Vagina (tissue), 2 donors: ENCODE results near the gene RAF1.

Experiments
- POLR2A ChIP-seq, 2 donors: fragments of 450-650 bp; IDR thresholded peaks; one replicate each; pipeline ENCODE4 v1.6.1; 2017; ENCODE audit warnings: antibody characterized with exemption in 2 of 2, mild to moderate bottlenecking in 2 of 2, moderate library complexity in 2 of 2
- POLR2AphosphoS5 ChIP-seq, 2 donors: sonication (generic); formaldehyde crosslinking; IDR thresholded peaks; one replicate each; pipeline ENCODE4 v1.9.0; 2017; ENCODE audit warnings: antibody characterized with exemption in 2 of 2, mild to moderate bottlenecking in 2 of 2, low read depth in 1 of 2; ENCODE audit not compliant: insufficient read depth in 1 of 2

DNA sequence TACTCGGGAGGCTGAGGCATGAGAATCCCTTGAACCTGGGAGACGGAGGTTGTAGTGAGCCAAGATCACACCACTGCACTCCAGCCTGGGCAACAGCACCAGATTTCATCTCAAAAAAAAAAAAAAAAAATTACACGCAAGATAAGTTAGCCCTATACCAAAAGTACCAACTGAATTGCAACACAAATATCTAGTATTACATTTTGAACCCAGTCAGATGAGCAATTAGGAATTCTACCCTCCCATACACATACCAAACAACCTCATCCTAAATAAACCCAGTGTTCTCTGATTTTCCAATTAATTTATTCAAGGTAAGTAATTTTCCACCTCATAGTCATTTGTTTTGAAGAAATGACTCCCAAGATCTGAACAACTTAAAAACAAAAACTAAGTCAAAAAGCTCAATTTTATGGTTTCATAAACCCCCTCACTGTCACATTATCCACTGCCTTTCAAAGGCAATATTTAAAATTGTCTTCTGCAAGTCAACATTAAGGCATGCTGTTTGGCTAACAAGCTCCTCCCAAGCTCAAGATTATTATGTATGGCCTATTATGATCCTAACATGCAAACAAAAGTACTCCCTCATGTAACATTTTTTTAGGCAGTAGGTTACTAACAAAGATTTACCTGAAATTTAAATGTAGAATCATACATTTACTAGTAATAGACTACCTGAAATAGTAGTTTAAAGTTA, 4.5 kb downstream of the RAF1 start:
- TF ChIP-seq POLR2A (IDR thresholded peaks at IDR 0.05) (no peak), POLR2AphosphoS5 (IDR thresholded peaks at IDR 0.05; ENCODE audit: insufficient read depth in 1 of 2, low read depth in 1 of 2) (no peak)
